Right ventricle myocardium superior (tissue), 1 donor: ENCODE results near the gene PLEKHA6. TPM values are rescaled to one million over a fixed set of nuclear protein-coding genes. Genes with fewer than 3 reads are reported as not detected.

Experiments used
- ATAC-seq: fragments of 200-7000 bp; cut with Tn5 transposase; one replicate; pipeline ENCODE4 v1.9.1; 2020; ENCODE audit warnings: mild to moderate bottlenecking; ENCODE audit not compliant: poor library complexity
- DNase-seq: peaks from one replicate; pipeline ENCODE4 v3.0.0-alpha.2; 2020
- intact Hi-C: fragments of 100-400 bp; cut with DNase I; formaldehyde crosslinking; loops from one replicate; pipeline ENCODE4 v1.11.2; 2022
- total RNA-seq: library from RNA; stranded (reverse); fragmentation: NEBNext Ultra II Directional; extraction: Animal tissue kit (Norgen Biotek cat#: 25700); gene quantifications from one replicate; pipeline ENCODE4 v1.2.1, GENCODE V29; 2021
- donor health status: DM: no; HTN: yes; CAD: no; lungs with severe emphysema.

Gene PLEKHA6
- total RNA-seq, 1 donor from 2014 or later = 20.0 TPM

DNA sequence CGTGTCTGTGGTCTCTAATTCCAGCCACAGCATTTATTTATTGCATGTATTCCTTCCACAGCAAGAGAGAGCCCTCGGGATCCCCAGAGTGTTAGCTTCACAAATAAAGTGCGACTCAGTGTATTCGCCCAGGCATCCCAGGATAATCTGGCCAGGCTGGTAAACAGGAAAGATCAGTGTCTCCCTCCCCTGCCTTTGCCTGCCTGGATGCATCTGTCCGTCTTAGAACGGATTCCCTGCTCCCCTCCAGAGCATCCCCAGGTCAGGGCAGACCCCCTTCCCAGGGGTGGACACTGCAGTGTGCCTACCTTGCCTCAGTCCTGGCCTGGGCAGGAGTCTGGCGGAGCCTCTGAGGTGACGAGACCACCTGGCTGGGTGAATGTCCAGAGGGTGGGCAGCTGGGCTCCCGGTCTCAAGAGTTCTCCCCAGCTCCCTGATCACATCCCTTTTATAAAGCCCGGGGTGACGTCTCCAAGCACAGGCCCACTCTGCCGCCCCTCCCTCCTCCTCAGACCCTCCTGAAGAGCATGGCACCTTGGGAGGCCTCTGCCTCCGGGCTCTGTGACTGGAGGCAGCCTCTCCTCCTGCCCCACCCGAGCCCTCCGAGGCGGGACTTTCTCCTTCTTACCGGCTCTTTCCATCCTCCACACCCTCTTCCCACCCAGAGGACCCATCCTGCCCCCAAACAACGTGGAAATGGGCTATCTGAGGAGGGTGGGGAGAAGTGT is 163.5 kb downstream of the PLEKHA6 start, which contains the start of gene KISS1:
KISS1 (minus strand) TSS at position 424 of the 728 bp plus-strand sequence. CDS start 3,615 bp downstream, outside the sequence.
- intact Hi-C loops = no loop called here
- no peak for ATAC-seq
- DNase-seq = no peak

- ATAC-seq (no peak), DNase-seq (no peak)
- intact Hi-C loops = no loop called here
Measured at GRCh38 chr1:204194771-204195170, 165.0 kb downstream of the PLEKHA6 start.

DNA sequence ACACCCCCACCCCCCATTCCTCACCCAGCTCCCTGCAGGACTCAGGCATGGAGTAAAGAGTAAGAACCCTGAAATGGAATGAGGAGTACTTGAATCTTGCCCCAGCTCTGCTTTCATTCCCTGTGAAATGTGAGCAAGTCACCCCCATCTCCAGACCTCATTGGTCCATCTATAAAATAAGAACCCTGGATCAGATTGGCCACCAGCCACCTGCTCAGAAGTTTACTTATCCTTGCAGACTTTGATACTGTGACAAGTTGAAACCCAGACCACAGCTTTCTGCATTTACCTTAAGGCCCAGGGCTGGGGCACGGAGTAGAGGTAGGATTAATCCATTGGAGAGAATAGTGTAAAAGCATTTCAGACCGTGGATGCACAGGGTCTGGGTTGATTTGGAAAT is 165.6 kb downstream of the PLEKHA6 start:
- intact Hi-C loops = no loop called here
- no peak for ATAC-seq
- DNase-seq = no peak

- DNase-seq = no peak
- intact Hi-C loops = no loop called here
- no peak for ATAC-seq
Measured at GRCh38 chr1:204192589-204193352, 167.0 kb downstream of the PLEKHA6 start.

GRCh38 chr1:204192046-204192445 is 167.7 kb downstream of the PLEKHA6 start:
- ATAC-seq (no peak), DNase-seq (no peak)
- intact Hi-C loops = no loop called here

GRCh38 chr1:204191456-204191855 is 168.3 kb downstream of the PLEKHA6 start:
- no peak for ATAC-seq
- DNase-seq = no peak

GRCh38 chr1:204190212-204191211 is 169.2 kb downstream of the PLEKHA6 start:
- DNase-seq = peak; percentile 44
- ATAC-seq = peak; percentile 71
- intact Hi-C loops = no loop called here

More at GRCh38 chr1:204191456-204191855, 168.3 kb downstream of the PLEKHA6 start:
- intact Hi-C loops = no loop called here

DNA sequence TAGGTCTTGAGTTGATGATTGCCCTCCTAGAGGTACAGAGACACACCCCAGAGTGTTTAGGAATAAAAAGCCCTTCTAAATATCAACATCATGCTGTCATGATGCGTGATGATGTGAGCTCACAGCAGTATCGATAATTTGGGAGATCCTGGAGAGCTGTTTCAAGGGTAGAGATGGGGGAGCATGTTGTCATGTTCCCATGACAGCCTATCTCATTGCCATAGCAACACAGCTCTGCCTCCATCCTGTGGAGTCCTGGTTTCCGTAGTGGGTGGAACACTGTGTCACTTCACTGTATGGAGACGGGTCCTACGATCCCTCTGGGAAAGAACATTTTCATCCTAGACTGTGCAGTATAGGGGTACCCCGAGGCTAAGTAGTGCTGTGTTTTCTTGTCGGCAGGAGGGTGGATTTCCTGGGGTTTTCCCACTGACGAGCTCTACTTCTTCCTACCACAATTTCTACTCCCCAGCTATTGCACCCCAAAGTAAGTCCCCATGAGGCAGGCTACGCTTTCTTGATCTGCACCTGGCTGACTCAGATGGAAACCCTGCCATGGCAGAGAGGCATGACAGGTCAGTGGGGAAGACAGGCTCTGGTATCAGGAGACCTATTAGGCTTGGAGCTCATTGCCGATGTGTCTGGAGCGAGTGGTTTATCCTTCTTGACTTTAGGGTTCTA is 170.6 kb downstream of the PLEKHA6 start:
- no peak for DNase-seq
- ATAC-seq = no peak
- intact Hi-C loops = no loop called here

GRCh38 chr1:204186597-204186996 is 173.1 kb downstream of the PLEKHA6 start:
- no peak for DNase-seq
- intact Hi-C loops = no loop called here

GRCh38 chr1:204181116-204181515 is 178.6 kb downstream of the PLEKHA6 start:
- no peak for DNase-seq
- intact Hi-C loops = no loop called here
- no peak for ATAC-seq

More at GRCh38 chr1:204186597-204186996, 173.1 kb downstream of the PLEKHA6 start:
- ATAC-seq = no peak

DNA sequence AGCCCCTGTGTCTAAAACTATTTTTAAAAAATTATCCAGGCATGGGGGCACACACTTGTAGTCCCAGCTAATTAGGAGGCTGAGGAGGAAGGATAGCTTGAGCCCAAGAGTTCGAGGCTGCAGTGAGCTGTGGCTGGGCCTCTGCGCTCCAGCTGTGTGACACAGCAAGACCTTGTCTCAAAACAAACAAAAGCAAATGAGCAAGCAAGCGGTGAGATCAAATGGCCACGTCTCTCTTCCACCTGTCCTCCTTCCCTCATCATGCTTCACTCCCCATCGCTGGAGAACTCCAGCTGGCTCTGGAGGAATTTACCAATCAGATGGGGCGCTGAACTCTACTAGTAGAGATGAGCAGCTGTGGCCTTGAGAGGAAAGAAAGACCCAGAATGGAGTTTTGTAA is 179.6 kb downstream of the PLEKHA6 start:
- no peak for DNase-seq
- intact Hi-C loops = no loop called here
- no peak for ATAC-seq

GRCh38 chr1:204178487-204179281 is 181.0 kb downstream of the PLEKHA6 start:
- intact Hi-C loops = no loop called here
- no peak for ATAC-seq
- no peak for DNase-seq

GRCh38 chr1:204177133-204177532 is 182.6 kb downstream of the PLEKHA6 start:
- intact Hi-C loops = no loop called here
- ATAC-seq (no peak), DNase-seq (no peak)

- no peak for ATAC-seq
- DNase-seq = no peak
- intact Hi-C loops = no loop called here
Measured at GRCh38 chr1:204176049-204176448, 183.7 kb downstream of the PLEKHA6 start.

GRCh38 chr1:204174958-204175357 is 184.8 kb downstream of the PLEKHA6 start:
- ATAC-seq (no peak), DNase-seq (no peak)
- intact Hi-C loops = no loop called here

GRCh38 chr1:204172404-204173029 is 187.2 kb downstream of the PLEKHA6 start:
- intact Hi-C loops = no loop called here
- ATAC-seq (no peak), DNase-seq (no peak)

- DNase-seq (no peak), ATAC-seq (no peak)
- intact Hi-C loops = no loop called here
Measured at GRCh38 chr1:204171751-204172178, 188.0 kb downstream of the PLEKHA6 start.
